H9 (cell line): ENCODE results near the gene NBEAL1. TPM values are rescaled to one million over a fixed set of nuclear protein-coding genes. Genes with fewer than 3 reads are reported as not detected.

Experiments
- DNase-seq: peaks from one replicate; pipeline ENCODE4 v3.0.0-alpha.2; 2017
- H2AFZ ChIP-seq: one replicate; pipeline ENCODE4 v1.6.1; 2013; ENCODE audit warnings: mild to moderate bottlenecking, low read length, control low read depth, moderate library complexity
- H2AK5ac ChIP-seq: 2 replicates; pipeline ENCODE4 v1.6.1; 2013; ENCODE audit warnings: low read length, control low read depth, mixed read lengths; ENCODE audit not compliant: insufficient read length
- H2BK120ac ChIP-seq: one replicate; pipeline ENCODE4 v1.6.1; 2013; ENCODE audit warnings: low read depth, mild to moderate bottlenecking, low read length, control low read depth, inconsistent platforms; ENCODE audit not compliant: poor library complexity, severe bottlenecking
- H2BK12ac ChIP-seq: 2 replicates; pipeline ENCODE4 v1.6.1; 2013; ENCODE audit warnings: low read length, control low read depth, mixed read lengths, low read depth; ENCODE audit not compliant: insufficient read length
- H2BK15ac ChIP-seq: 2 replicates; pipeline ENCODE4 v1.6.1; 2013; ENCODE audit warnings: low read depth, low read length, control low read depth
- H2BK20ac ChIP-seq: one replicate; pipeline ENCODE4 v1.6.1; 2013; ENCODE audit warnings: low read depth, mild to moderate bottlenecking, low read length, control low read depth, inconsistent platforms; ENCODE audit not compliant: poor library complexity, severe bottlenecking
- H2BK5ac ChIP-seq: 2 replicates; pipeline ENCODE4 v1.6.1; 2013; ENCODE audit warnings: low read length, control low read depth, mixed read lengths; ENCODE audit not compliant: insufficient read length
- H3K14ac ChIP-seq: 2 replicates; pipeline ENCODE4 v1.6.1; 2013; ENCODE audit warnings: low read length, control low read depth; ENCODE audit not compliant: insufficient read depth
- H3K18ac ChIP-seq: 2 replicates; pipeline ENCODE4 v1.6.1; 2013; ENCODE audit warnings: low read depth, mild to moderate bottlenecking, mixed read lengths, low read length, control low read depth; ENCODE audit not compliant: insufficient read length
- H3K23ac ChIP-seq: 2 replicates; pipeline ENCODE4 v1.6.1; 2013; ENCODE audit warnings: low read length, control low read depth, mixed read lengths, low read depth; ENCODE audit not compliant: insufficient read length
- H3K23me2 ChIP-seq: 2 replicates; pipeline ENCODE4 v1.6.1; 2013; ENCODE audit warnings: low read depth, mild to moderate bottlenecking, mixed read lengths, low read length, control low read depth; ENCODE audit not compliant: insufficient read length, poor library complexity, severe bottlenecking
- H3K27ac ChIP-seq: 2 replicates; pipeline ENCODE4 v1.5.1; 2013; ENCODE audit warnings: low read length, control low read depth, mixed read lengths, low read depth; ENCODE audit not compliant: insufficient read length
- H3K27me3 ChIP-seq: 2 replicates; pipeline ENCODE4 v1.6.1; 2013; ENCODE audit warnings: low read length, control low read depth, inconsistent platforms; ENCODE audit not compliant: insufficient read depth
- H3K4ac ChIP-seq: 2 replicates; pipeline ENCODE4 v1.6.1; 2013; ENCODE audit warnings: low read depth, mild to moderate bottlenecking, control low read depth, inconsistent platforms, low read length, moderate library complexity
- H3K4me1 ChIP-seq: 2 replicates; pipeline ENCODE4 v1.6.1; 2013; ENCODE audit warnings: low read length, control low read depth, inconsistent platforms; ENCODE audit not compliant: insufficient read depth
- H3K4me2 ChIP-seq: 2 replicates; pipeline ENCODE4 v1.6.1; 2013; ENCODE audit warnings: low read length, control low read depth, mixed read lengths; ENCODE audit not compliant: insufficient read length, insufficient read depth
- H3K56ac ChIP-seq: 2 replicates; pipeline ENCODE4 v1.6.1; 2013; ENCODE audit warnings: low read depth, mild to moderate bottlenecking, mixed read lengths, low read length, control low read depth; ENCODE audit not compliant: insufficient read length
- H3K79me1 ChIP-seq: 2 replicates; pipeline ENCODE4 v1.6.1; 2013; ENCODE audit warnings: low read depth, mild to moderate bottlenecking, moderate library complexity, low read length, control low read depth, inconsistent platforms; ENCODE audit not compliant: insufficient read depth, poor library complexity, severe bottlenecking
- H3K79me2 ChIP-seq: 2 replicates; pipeline ENCODE4 v1.6.1; 2013; ENCODE audit warnings: low read length, control low read depth, inconsistent platforms; ENCODE audit not compliant: insufficient read depth
- H3K9ac ChIP-seq: 2 replicates; pipeline ENCODE4 v1.6.1; 2013; ENCODE audit warnings: low read length, control low read depth, mixed read lengths; ENCODE audit not compliant: insufficient read length; ENCODE audit errors: extremely low read depth
- H3K9me3 ChIP-seq: one replicate; pipeline ENCODE4 v1.6.1; 2013; ENCODE audit warnings: low read depth, low read length, inconsistent platforms; ENCODE audit not compliant: control insufficient read depth
- H3T11ph ChIP-seq: one replicate; pipeline ENCODE4 v1.6.1; 2013; ENCODE audit warnings: mild to moderate bottlenecking, low read length, control low read depth, inconsistent platforms
- H4K20me1 ChIP-seq: one replicate; pipeline ENCODE4 v1.6.1; 2013; ENCODE audit not compliant: control insufficient read depth, insufficient read length, insufficient read depth
- H4K5ac ChIP-seq: 2 replicates; pipeline ENCODE4 v1.6.1; 2013; ENCODE audit warnings: low read depth, mild to moderate bottlenecking, mixed read lengths, low read length, control low read depth; ENCODE audit not compliant: insufficient read length
- H4K8ac ChIP-seq: replicated peaks from 2 replicates; pipeline ENCODE4 v1.6.1; 2013; ENCODE audit warnings: low read length, control low read depth, mixed read lengths, low read depth; ENCODE audit not compliant: insufficient read length
- H4K91ac ChIP-seq: 2 replicates; pipeline ENCODE4 v1.6.1; 2013; ENCODE audit warnings: low read depth, mild to moderate bottlenecking, moderate library complexity, mixed read lengths, low read length, control low read depth; ENCODE audit not compliant: insufficient read length
- H3K27ac Mint-ChIP-seq, 3 experiments: 2 replicates in 2 of 3; 3 replicates in 1 of 3; pipeline ENCODE4 v1.8.0; 2020 to 2021; ENCODE audit warnings: mixed read lengths in 3 of 3, mild to moderate bottlenecking in 1 of 3, moderate library complexity in 1 of 3
- H3K27me3 Mint-ChIP-seq: 2 replicates; pipeline ENCODE4 v1.8.0; 2021; ENCODE audit warnings: low read depth, mild to moderate bottlenecking, moderate library complexity, mixed read lengths
- H3K36me3 Mint-ChIP-seq, 3 experiments: 2 replicates in 2 of 3; 3 replicates in 1 of 3; pipeline ENCODE4 v1.8.0; 2020 to 2021; ENCODE audit warnings: low read depth in 3 of 3, mixed read lengths in 3 of 3; ENCODE audit not compliant: insufficient read depth in 1 of 3
- H3K4me1 Mint-ChIP-seq, 2 experiments: 2 replicates each; pipeline ENCODE4 v1.8.0; 2020; ENCODE audit warnings: mixed read lengths in 2 of 2
- H3K4me3 Mint-ChIP-seq, 2 experiments: 2 replicates in 1 of 2; 3 replicates in 1 of 2; pipeline ENCODE4 v1.8.0; 2020 to 2021; ENCODE audit warnings: mild to moderate bottlenecking in 2 of 2, mixed read lengths in 2 of 2, moderate library complexity in 1 of 2
- H3K9me3 Mint-ChIP-seq, 2 experiments: 2 replicates in 1 of 2; 3 replicates in 1 of 2; pipeline ENCODE4 v1.8.0; 2020; ENCODE audit warnings: mild to moderate bottlenecking in 2 of 2, mixed read lengths in 2 of 2, moderate library complexity in 1 of 2
- CTCF ChIP-seq: fragments of 200-600 bp; sonication (generic); conservative IDR thresholded peaks from 3 replicates; pipeline ENCODE4 v1.8.0; 2021; ENCODE audit warnings: antibody characterized with exemption, mild to moderate bottlenecking
- WGBS: extraction: QIAGEN DNeasy Blood & Tissue Kit; methylation state at CpG from one replicate; pipeline ENCODE4 v1.1.7; 2013; ENCODE audit warnings: missing lambda C conversion rate, low lambda C conversion rate, mixed read lengths; ENCODE audit not compliant: insufficient read length; ENCODE audit errors: extremely low coverage; 5-methylcytosine and 5-hydroxymethylcytosine counted together
- total RNA-seq: library from RNA; stranded (reverse); gene quantifications from 2 replicates; pipeline ENCODE4 v1.2.1, GENCODE V29; 2021

Gene NBEAL1
- total RNA-seq, 1 experiment from 2014 or later = 10.1 TPM

GRCh38 chr2:203175371-203175770 lies 160.7 kb downstream of the NBEAL1 start:
- Histone ChIP-seq H3K23ac (no peak overlapping the region), H2BK15ac (no peak overlapping the region), H3K79me1 (no peaks in the 10 kb centered on the region), H2BK20ac (no peak overlapping the region), H2BK5ac (no peak overlapping the region), H3K56ac (no peak overlapping the region), H3K4me1 (no peaks in the 10 kb centered on the region), H2BK12ac (no peak overlapping the region), H2BK120ac (no peak overlapping the region), H3K79me2 (no peaks in the 10 kb centered on the region), H2AK5ac (no peak overlapping the region), H3K9ac (no peak overlapping the region), H3K18ac (no peak overlapping the region), H4K91ac (no peak overlapping the region), H3K14ac (no peak overlapping the region), H4K8ac (no peak overlapping the region), H3K27ac (no peak overlapping the region), H4K5ac (no peak overlapping the region), H3K4ac (no peak overlapping the region), H2AFZ (no peak overlapping the region), H3K27me3 (no peaks in the 10 kb centered on the region), H3K23me2 (no peaks in the 10 kb centered on the region), H4K20me1 (no peaks in the 10 kb centered on the region), H3K4me2 (no peak overlapping the region), H3K9me3 (no peaks in the 10 kb centered on the region), H3T11ph (no peak overlapping the region)
- no peaks in the 10 kb centered on the region for H3K4me1 Mint-ChIP-seq
- no peak for TF ChIP-seq CTCF
- H3K27ac Mint-ChIP-seq = no peak overlapping the region
- H3K4me3 Mint-ChIP-seq = no peak overlapping the region
- no peaks in the 10 kb centered on the region for H3K9me3 Mint-ChIP-seq
- no CpG with 5 or more reads among the region's 1 CpG for WGBS
- no peak for DNase-seq
- H3K36me3 Mint-ChIP-seq = no peaks in the 10 kb centered on the region; a peak in 1 of 7 replicates
- no peaks in the 10 kb centered on the region for H3K27me3 Mint-ChIP-seq
